DND-41 (cell line): ENCODE measurements around the gene ISCU.

Experiments
- ATAC-seq: fragments of 200-7000 bp; cut with Tn5 transposase; 3 replicates; pipeline ENCODE4 v1.9.1; 2021; ENCODE audit warnings: low read depth; ENCODE audit not compliant: insufficient read depth
- DNase-seq: peaks from one replicate; pipeline ENCODE4 v3.0.0-alpha.2; 2020
- H2AFZ ChIP-seq: 2 replicates; pipeline ENCODE4 v1.6.0; 2012; ENCODE audit warnings: low read depth, low read length
- H3K27ac ChIP-seq: 2 replicates; pipeline ENCODE4 v1.5.1; 2012; ENCODE audit warnings: low read length, inconsistent platforms
- H3K27me3 ChIP-seq: fragments of 200-600 bp; sonication (generic); 2 replicates; pipeline ENCODE4 v1.6.0; 2012; ENCODE audit warnings: low read length, mild to moderate bottlenecking, inconsistent platforms; ENCODE audit not compliant: insufficient read depth, poor library complexity
- H3K36me3 ChIP-seq: 2 replicates; pipeline ENCODE4 v1.5.1; 2012; ENCODE audit warnings: low read length, inconsistent platforms; ENCODE audit not compliant: insufficient read depth
- H3K4me1 ChIP-seq: 2 replicates; pipeline ENCODE4 v1.5.1; 2012; ENCODE audit warnings: mild to moderate bottlenecking, low read length; ENCODE audit not compliant: insufficient read depth
- H3K4me2 ChIP-seq: 2 replicates; pipeline ENCODE4 v1.6.0; 2012; ENCODE audit warnings: mild to moderate bottlenecking, moderate library complexity, low read length, inconsistent platforms; ENCODE audit not compliant: insufficient read depth
- H3K4me3 ChIP-seq, 2 experiments: fragments of 200-600 bp in 1 of 2; shearing (Covaris generic) in 1 of 2; 2 replicates each; pipeline ENCODE4 v1.5.1; 2012 to 2016; ENCODE audit warnings: inconsistent platforms in 2 of 2, low read length in 2 of 2, mild to moderate bottlenecking in 2 of 2, low read depth in 1 of 2, moderate library complexity in 1 of 2
- H3K79me2 ChIP-seq: 2 replicates; pipeline ENCODE4 v1.6.0; 2012; ENCODE audit warnings: low read length, inconsistent platforms; ENCODE audit not compliant: insufficient read depth
- H3K9ac ChIP-seq: 2 replicates; pipeline ENCODE4 v1.6.0; 2012; ENCODE audit warnings: low read depth, mild to moderate bottlenecking, inconsistent platforms, low read length, moderate library complexity
- H3K9me3 ChIP-seq: 2 replicates; pipeline ENCODE4 v1.5.1; 2012; ENCODE audit warnings: low read length, moderate library complexity, mild to moderate bottlenecking, inconsistent platforms; ENCODE audit not compliant: insufficient read depth, severe bottlenecking
- H4K20me1 ChIP-seq: 2 replicates; pipeline ENCODE4 v1.6.0; 2012; ENCODE audit warnings: low read length; ENCODE audit not compliant: insufficient read depth
- EZH2 ChIP-seq: IDR thresholded peaks from 3 replicates; pipeline ENCODE4 v1.6.1; 2012; ENCODE audit warnings: borderline replicate concordance, low read depth, mild to moderate bottlenecking, moderate library complexity, low read length, inconsistent platforms; ENCODE audit not compliant: severe bottlenecking
- TF ChIP-seq, protein P1 (sequence below): IDR thresholded peaks from 2 replicates; pipeline ENCODE4 v1.5.1; 2012; ENCODE audit warnings: borderline replicate concordance, low read length, moderate library complexity, mild to moderate bottlenecking; ENCODE audit not compliant: poor library complexity, severe bottlenecking; ENCODE audit errors: extremely low read depth

The ISCU gene

DNA sequence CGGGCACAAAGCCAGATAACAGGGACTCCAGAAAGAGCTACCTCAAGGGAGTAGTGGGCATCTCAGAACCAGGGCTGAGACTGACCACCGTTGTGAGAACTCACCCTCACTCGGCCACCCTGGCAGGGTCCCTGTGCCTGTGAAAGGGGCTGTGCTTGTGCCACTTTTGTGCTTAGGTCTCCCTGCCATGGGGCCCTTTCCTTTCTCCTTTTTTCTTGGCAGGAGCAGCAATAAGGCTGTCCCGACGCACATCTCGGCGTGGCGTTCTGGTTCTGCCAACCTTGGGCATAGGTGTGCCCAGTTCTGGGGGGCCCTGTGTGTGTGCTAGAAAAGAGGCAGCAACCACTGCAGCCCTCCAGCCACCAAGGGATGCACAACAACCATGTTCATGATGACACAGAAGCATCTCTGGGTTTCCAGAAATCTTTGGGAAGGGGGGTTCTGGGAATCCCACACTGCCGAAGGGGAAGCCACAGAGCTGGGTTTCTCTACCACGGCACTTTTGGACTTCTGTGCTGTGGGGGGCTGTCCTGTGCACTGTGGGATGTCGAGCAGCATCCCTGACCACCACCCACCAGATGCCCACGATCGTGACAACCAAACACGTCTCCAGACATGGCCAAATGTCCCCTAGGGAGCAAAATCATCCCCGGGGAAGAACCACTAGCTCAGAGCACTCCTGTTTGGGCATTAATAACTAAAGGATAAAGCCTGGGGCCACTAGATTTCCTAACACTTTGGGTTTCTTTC, 48.6 kb downstream of the ISCU start:
- no peaks in the 10 kb centered on the region for H4K20me1 ChIP-seq
- H3K4me1 ChIP-seq: no peaks in the 10 kb centered on the region
- no peak overlapping the region for H3K4me3 ChIP-seq
- H3K27me3 ChIP-seq: no peaks in the 10 kb centered on the region
- H3K36me3 ChIP-seq: no peaks in the 10 kb centered on the region
- DNase-seq (no peak), ATAC-seq (no peak)
- no peak overlapping the region for H3K27ac ChIP-seq
- H2AFZ ChIP-seq: no peak overlapping the region
- no peaks in the 10 kb centered on the region for H3K79me2 ChIP-seq
- peaks cover 4% of the 10 kb centered on the region for H3K9me3 ChIP-seq
- H3K9ac ChIP-seq: no peak overlapping the region
- H3K4me2 ChIP-seq: no peak overlapping the region
- no peak for TF ChIP-seq EZH2
- TF ChIP-seq, protein P1, sequence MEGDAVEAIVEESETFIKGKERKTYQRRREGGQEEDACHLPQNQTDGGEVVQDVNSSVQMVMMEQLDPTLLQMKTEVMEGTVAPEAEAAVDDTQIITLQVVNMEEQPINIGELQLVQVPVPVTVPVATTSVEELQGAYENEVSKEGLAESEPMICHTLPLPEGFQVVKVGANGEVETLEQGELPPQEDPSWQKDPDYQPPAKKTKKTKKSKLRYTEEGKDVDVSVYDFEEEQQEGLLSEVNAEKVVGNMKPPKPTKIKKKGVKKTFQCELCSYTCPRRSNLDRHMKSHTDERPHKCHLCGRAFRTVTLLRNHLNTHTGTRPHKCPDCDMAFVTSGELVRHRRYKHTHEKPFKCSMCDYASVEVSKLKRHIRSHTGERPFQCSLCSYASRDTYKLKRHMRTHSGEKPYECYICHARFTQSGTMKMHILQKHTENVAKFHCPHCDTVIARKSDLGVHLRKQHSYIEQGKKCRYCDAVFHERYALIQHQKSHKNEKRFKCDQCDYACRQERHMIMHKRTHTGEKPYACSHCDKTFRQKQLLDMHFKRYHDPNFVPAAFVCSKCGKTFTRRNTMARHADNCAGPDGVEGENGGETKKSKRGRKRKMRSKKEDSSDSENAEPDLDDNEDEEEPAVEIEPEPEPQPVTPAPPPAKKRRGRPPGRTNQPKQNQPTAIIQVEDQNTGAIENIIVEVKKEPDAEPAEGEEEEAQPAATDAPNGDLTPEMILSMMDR: no peak

DNA sequence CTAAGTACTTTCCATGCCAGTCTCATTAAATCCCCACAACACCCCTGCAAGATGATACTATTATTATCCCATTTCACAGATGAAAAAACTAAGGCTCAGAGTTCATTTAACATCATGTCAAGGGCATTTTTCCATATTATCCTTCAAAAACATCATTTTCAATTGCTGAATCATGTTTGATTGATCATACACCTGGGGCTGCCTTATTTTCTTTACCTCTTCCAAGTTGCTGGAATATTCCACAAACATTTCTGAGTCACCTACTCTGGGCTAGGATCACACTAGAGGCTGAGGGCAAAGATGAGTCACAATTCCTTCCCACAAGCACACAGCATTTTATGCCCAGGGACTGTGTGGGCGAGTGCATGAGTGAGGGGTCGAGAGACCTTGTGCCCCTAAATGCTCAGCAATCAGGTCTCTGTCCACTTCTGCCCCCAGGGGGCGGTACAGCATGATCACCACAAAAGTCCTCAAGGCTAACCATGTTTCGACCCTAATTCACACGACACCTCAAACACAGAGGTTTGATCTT, 49.6 kb downstream of the ISCU start:
- Histone ChIP-seq H3K27me3 (no peaks in the 10 kb centered on the region), H4K20me1 (no peaks in the 10 kb centered on the region), H3K36me3 (no peaks in the 10 kb centered on the region), H3K27ac (no peak overlapping the region), H2AFZ (no peak overlapping the region), H3K4me3 (no peak overlapping the region), H3K9me3 (peaks cover 4% of the 10 kb centered on the region), H3K4me1 (peaks cover 7% of the 10 kb centered on the region), H3K9ac (no peak overlapping the region), H3K4me2 (no peak overlapping the region), H3K79me2 (no peaks in the 10 kb centered on the region)
- ATAC-seq (peak; percentile 32; the same call in 1 of the 3 replicates), DNase-seq (peak; percentile 64)
- TF ChIP-seq, protein P1: peak; percentile 73
- TF ChIP-seq EZH2: no peak

DNA sequence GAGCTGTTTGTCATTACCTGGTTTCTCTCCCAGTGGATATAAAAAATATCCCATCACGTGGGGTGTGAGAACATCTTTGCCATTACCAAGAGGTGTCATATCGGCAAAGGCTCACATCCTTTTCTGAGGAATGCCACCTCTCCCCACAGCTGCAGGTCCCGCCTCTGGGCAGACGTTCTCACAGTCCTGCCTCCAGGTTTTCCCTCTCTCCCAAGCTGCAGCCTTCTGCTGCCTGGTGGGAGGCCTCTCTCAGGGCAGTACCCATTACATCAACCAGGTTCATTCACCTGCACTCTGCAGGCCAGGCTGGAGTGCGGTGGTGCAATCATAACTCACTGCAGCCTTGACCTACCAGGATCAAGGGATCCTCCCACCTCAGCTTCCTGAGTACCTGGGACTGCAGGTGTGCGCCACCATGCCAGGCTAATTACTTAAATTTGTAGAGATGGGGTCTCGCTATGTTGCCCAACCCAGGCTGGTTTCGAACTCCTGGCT, 50.4 kb downstream of the ISCU start:
- Histone ChIP-seq H3K79me2 (no peaks in the 10 kb centered on the region), H4K20me1 (no peaks in the 10 kb centered on the region), H2AFZ (no peak overlapping the region), H3K9me3 (peaks cover 4% of the 10 kb centered on the region), H3K27ac (no peak overlapping the region), H3K4me2 (no peak overlapping the region), H3K36me3 (no peaks in the 10 kb centered on the region), H3K27me3 (no peaks in the 10 kb centered on the region), H3K4me1 (peaks cover 16% of the 10 kb centered on the region), H3K9ac (no peak overlapping the region), H3K4me3 (no peak overlapping the region)
- no peak for ATAC-seq
- DNase-seq: no peak
- TF ChIP-seq, protein P1: no peak
- no peak for TF ChIP-seq EZH2
